Measurements from ENCODE around the gene WDR7. TPM values are rescaled to one million over a fixed set of nuclear protein-coding genes. Genes with fewer than 3 reads are reported as not detected.

WDR7 gene
- total and polyA plus RNA-seq, 3 donors from 2014 or later: 19.4 to 63.6 (median 35.9) TPM

GRCh38 chr18:56836173-56836572 lies 185.0 kb downstream of the WDR7 start:
- Histone ChIP-seq H3K4me3 (no peak overlapping the region), H3K27ac (no peak overlapping the region), H3K36me3 (ENCODE audit: low read depth, missing control alignments) (no peaks in the 10 kb centered on the region), H3K4me1 (no peaks in the 10 kb centered on the region), H3K27me3 (no peaks in the 10 kb centered on the region), H3K9me3 (no peaks in the 10 kb centered on the region)
- no peak for DNase-seq
- intact Hi-C loops (cut with DNase I; ENCODE audit: low total_unique reads): no loop called here
- no peak for TF ChIP-seq CTCF (IDR thresholded peaks at IDR 0.05)
- TF ChIP-seq POLR2A (IDR thresholded peaks at IDR 0.05): no peak
- WGBS, 2 donors: 80 to 86% methylated on average over 7 of the region's 7 CpGs

GRCh38 chr18:56841836-56842235 lies 190.7 kb downstream of the WDR7 start:
- WGBS, 2 donors: 93 to 94% methylated on average over 1 of the region's 1 CpG

GRCh38 chr18:56843241-56843640 lies 192.1 kb downstream of the WDR7 start:
- Histone ChIP-seq H3K36me3 (ENCODE audit: low read depth, missing control alignments) (no peaks in the 10 kb centered on the region), H3K9me3 (no peaks in the 10 kb centered on the region), H3K27ac (no peak overlapping the region), H3K4me1 (no peaks in the 10 kb centered on the region), H3K4me3 (no peak overlapping the region), H3K27me3 (no peaks in the 10 kb centered on the region)
- TF ChIP-seq POLR2A (IDR thresholded peaks at IDR 0.05) (no peak), CTCF (IDR thresholded peaks at IDR 0.05) (no peak)
- no peak for DNase-seq
- intact Hi-C loops (cut with DNase I; ENCODE audit: low total_unique reads): no loop called here
- WGBS, 2 donors: 92 to 96% methylated on average over 4 of the region's 4 CpGs

More at GRCh38 chr18:56841836-56842235, 190.7 kb downstream of the WDR7 start:
- intact Hi-C loops (cut with DNase I; ENCODE audit: low total_unique reads): no loop called here
- no peaks in the 10 kb centered on the region for H3K27me3 ChIP-seq
- TF ChIP-seq CTCF (IDR thresholded peaks at IDR 0.05) (no peak), POLR2A (IDR thresholded peaks at IDR 0.05) (no peak)
- no peak for DNase-seq
- H3K27ac ChIP-seq: no peak overlapping the region
- H3K4me3 ChIP-seq: no peak overlapping the region
- H3K9me3 ChIP-seq: no peaks in the 10 kb centered on the region
- no peaks in the 10 kb centered on the region for H3K36me3 ChIP-seq (ENCODE audit: low read depth, missing control alignments)
- H3K4me1 ChIP-seq: no peaks in the 10 kb centered on the region

- no peak for TF ChIP-seq POLR2A (IDR thresholded peaks at IDR 0.05)
- TF ChIP-seq CTCF (IDR thresholded peaks at IDR 0.05): no peak
- Histone ChIP-seq H3K4me3 (no peak overlapping the region), H3K4me1 (no peaks in the 10 kb centered on the region), H3K27ac (no peak overlapping the region), H3K27me3 (no peaks in the 10 kb centered on the region), H3K36me3 (ENCODE audit: low read depth, missing control alignments) (no peaks in the 10 kb centered on the region), H3K9me3 (no peaks in the 10 kb centered on the region)
- DNase-seq: no peak
- intact Hi-C loops (cut with DNase I; ENCODE audit: low total_unique reads): no loop called here
- 96% methylated on average over 1 of the region's 1 CpG for WGBS, 2 donors
Measured at GRCh38 chr18:56844556-56844955, 193.4 kb downstream of the WDR7 start.

- H3K4me1 ChIP-seq: no peaks in the 10 kb centered on the region
- no peak overlapping the region for H3K4me3 ChIP-seq
- H3K27ac ChIP-seq: no peak overlapping the region
- H3K9me3 ChIP-seq: no peaks in the 10 kb centered on the region
- intact Hi-C loops (cut with DNase I; ENCODE audit: low total_unique reads): no loop called here
- 22 to 35% methylated on average over 1 of the region's 1 CpG for WGBS, 2 donors
- H3K36me3 ChIP-seq (ENCODE audit: low read depth, missing control alignments): no peaks in the 10 kb centered on the region
- no peaks in the 10 kb centered on the region for H3K27me3 ChIP-seq
- TF ChIP-seq POLR2A (IDR thresholded peaks at IDR 0.05): no peak
- no peak for TF ChIP-seq CTCF (IDR thresholded peaks at IDR 0.05)
- no peak for DNase-seq
Measured at GRCh38 chr18:56851774-56852173, 200.6 kb downstream of the WDR7 start.

Data from testis (tissue), 3 donors.